MCF 10A (cell line): ENCODE results near the gene TVP23B. TPM values are rescaled to one million over a fixed set of nuclear protein-coding genes. Genes with fewer than 3 reads are reported as not detected.

Experiments
- BruUV-seq: library from RNA; stranded (reverse); fragments of 400-500 nt; replicated peaks from 2 replicates; lab custom pipeline; 2021; lab: Mats Ljungman, UMichigan
- CTCF ChIA-PET: fragments of 300-600 bp; sonication (Branson Sonifier 250); formaldehyde crosslinking; extraction: SDS; loops from one replicate; lab custom pipeline; 2021; ENCODE audit warnings: antibody characterized with exemption, inconsistent platforms; lab: Yijun Ruan, JAX
- POLR2A ChIA-PET: fragments of 300-600, 350-650 bp; sonication (Branson Sonifier 250); formaldehyde crosslinking; extraction: SDS; loops from one replicate; lab custom pipeline; 2020; ENCODE audit warnings: antibody characterized with exemption, inconsistent platforms; lab: Yijun Ruan, JAX
- DNase-seq: peaks from one replicate; pipeline ENCODE4 v3.0.0-alpha.2; 2018; ENCODE audit not compliant: unreplicated experiment
- H3K27ac Mint-ChIP-seq: one replicate; pipeline ENCODE4 v1.8.0; 2022; ENCODE audit warnings: mild to moderate bottlenecking, low read depth, mixed read lengths; ENCODE audit not compliant: unreplicated experiment
- H3K27me3 Mint-ChIP-seq: one replicate; pipeline ENCODE4 v1.8.0; 2022; ENCODE audit warnings: mixed read lengths; ENCODE audit not compliant: insufficient read depth, unreplicated experiment
- H3K36me3 Mint-ChIP-seq: one replicate; pipeline ENCODE4 v1.8.0; 2022; ENCODE audit warnings: mild to moderate bottlenecking, moderate library complexity, mixed read lengths; ENCODE audit not compliant: insufficient read depth, unreplicated experiment
- H3K4me1 Mint-ChIP-seq: one replicate; pipeline ENCODE4 v1.8.0; 2022; ENCODE audit warnings: mixed read lengths; ENCODE audit not compliant: insufficient read depth, unreplicated experiment
- H3K4me3 Mint-ChIP-seq: one replicate; pipeline ENCODE4 v1.8.0; 2022; ENCODE audit warnings: mild to moderate bottlenecking, moderate library complexity, mixed read lengths; ENCODE audit not compliant: unreplicated experiment
- H3K9me3 Mint-ChIP-seq: one replicate; pipeline ENCODE4 v1.8.0; 2022; ENCODE audit warnings: mixed read lengths; ENCODE audit not compliant: unreplicated experiment
- CTCF ChIP-seq: fragments of 200-600 bp; IDR thresholded peaks from one replicate; pipeline ENCODE4 v1.8.0; 2022; ENCODE audit warnings: antibody characterized with exemption, mild to moderate bottlenecking; ENCODE audit not compliant: unreplicated experiment
- intact Hi-C: fragments of 100-400 bp; cut with micrococcal nuclease; formaldehyde crosslinking; loops from 2 replicates; pipeline ENCODE4 v1.14.1; 2022
- total RNA-seq: library from RNA; stranded (reverse); gene quantifications from 2 replicates; pipeline ENCODE4 v1.2.3, GENCODE V29; 2022

TVP23B gene
- total RNA-seq, 1 experiment from 2014 or later = 66.6 TPM

DNA sequence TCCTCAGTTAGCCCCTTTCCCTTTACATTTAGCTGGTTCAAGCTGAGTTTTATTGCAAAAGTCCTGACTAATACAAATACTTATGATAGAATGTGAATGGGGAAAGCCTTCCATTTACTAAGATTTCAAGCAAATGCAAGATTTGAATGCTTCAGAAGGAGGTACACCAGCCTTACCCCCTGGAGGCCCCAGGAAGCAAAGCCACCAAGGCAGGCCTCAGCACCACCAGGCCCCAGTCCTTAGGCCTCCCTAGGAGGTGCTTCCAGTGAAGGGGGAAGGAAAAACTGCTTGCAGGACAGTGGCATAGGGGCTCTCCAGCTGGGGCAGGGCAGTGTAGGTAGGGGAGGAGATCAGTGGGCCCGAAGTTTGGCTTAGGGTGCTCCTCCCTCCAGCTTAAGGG, 69.7 kb downstream of the TVP23B start:
- ChIA-PET POLR2A (interaction anchor here (0.6 to 5.1 kb wide), 4 partner anchors 8 to 885 kb away, joined by 3 to 31 read pairs (median 4); partner anchors contain the start of gene PRPSAP2), CTCF (no interaction called here)
- H3K27me3 Mint-ChIP-seq = peaks cover 2% of the 10 kb centered on the region
- H3K27ac Mint-ChIP-seq = peak overlapping the region; percentile 90
- no peak overlapping the region for H3K4me3 Mint-ChIP-seq
- no TSS peak for BruUV-seq
- no peak for TF ChIP-seq CTCF
- intact Hi-C loops = no loop called here
- no peaks in the 10 kb centered on the region for H3K36me3 Mint-ChIP-seq
- DNase-seq = no peak
- H3K4me1 Mint-ChIP-seq = peaks cover 16% of the 10 kb centered on the region
- no peaks in the 10 kb centered on the region for H3K9me3 Mint-ChIP-seq

GRCh38 chr17:18851201-18851600, 70.2 kb downstream of the TVP23B start:
- peaks cover 18% of the 10 kb centered on the region for H3K4me1 Mint-ChIP-seq
- no peak for TF ChIP-seq CTCF
- H3K36me3 Mint-ChIP-seq = no peaks in the 10 kb centered on the region
- no peaks in the 10 kb centered on the region for H3K27me3 Mint-ChIP-seq
- CTCF ChIA-PET = no interaction called here
- no peak overlapping the region for H3K27ac Mint-ChIP-seq
- BruUV-seq = no TSS peak
- intact Hi-C loops = no loop called here
- POLR2A ChIA-PET = interaction anchor here (0.6 to 5.1 kb wide), 3 partner anchors 7 to 884 kb away, joined by 3 to 31 read pairs (median 4); partner anchors contain the start of gene PRPSAP2
- no peaks in the 10 kb centered on the region for H3K9me3 Mint-ChIP-seq
- no peak for DNase-seq
- H3K4me3 Mint-ChIP-seq = no peak overlapping the region

DNA sequence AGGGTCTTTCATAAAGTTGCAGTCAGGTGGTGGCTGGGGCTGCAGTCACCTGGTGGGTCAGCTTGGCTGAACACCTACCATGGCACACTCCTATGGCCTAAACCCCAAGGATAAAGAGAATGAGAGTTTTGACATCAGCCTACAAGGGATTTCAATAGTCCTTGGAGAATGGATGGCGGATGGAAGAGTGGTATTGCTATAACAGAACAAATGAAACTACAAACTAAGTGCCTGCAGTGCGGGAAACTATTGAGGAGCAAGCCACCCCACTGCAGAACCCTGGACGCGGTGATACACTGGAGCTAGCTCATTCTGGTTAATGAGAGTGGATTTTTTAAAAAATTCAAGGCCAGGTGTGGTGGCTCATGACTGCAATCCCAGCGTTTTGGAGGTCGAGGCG, 74.0 kb downstream of the TVP23B start:
- ChIA-PET POLR2A (interaction anchor here (0.8 to 2.1 kb wide), 3 partner anchors 10 to 393 kb away, joined by 3 to 7 read pairs (median 5); no protein-coding TSS in a partner anchor), CTCF (interaction anchor here (0.7 kb wide), 1 partner anchor 441 kb away, joined by 5 read pairs; no protein-coding TSS in a partner anchor)
- intact Hi-C loops = no loop called here
- Mint-ChIP-seq H3K4me3 (peak overlapping the region; percentile 94), H3K4me1 (peaks cover 21% of the 10 kb centered on the region), H3K9me3 (no peaks in the 10 kb centered on the region), H3K27ac (no peak overlapping the region), H3K27me3 (no peaks in the 10 kb centered on the region), H3K36me3 (no peaks in the 10 kb centered on the region)
- DNase-seq = no peak
- BruUV-seq = no TSS peak
- TF ChIP-seq CTCF = no peak

DNA sequence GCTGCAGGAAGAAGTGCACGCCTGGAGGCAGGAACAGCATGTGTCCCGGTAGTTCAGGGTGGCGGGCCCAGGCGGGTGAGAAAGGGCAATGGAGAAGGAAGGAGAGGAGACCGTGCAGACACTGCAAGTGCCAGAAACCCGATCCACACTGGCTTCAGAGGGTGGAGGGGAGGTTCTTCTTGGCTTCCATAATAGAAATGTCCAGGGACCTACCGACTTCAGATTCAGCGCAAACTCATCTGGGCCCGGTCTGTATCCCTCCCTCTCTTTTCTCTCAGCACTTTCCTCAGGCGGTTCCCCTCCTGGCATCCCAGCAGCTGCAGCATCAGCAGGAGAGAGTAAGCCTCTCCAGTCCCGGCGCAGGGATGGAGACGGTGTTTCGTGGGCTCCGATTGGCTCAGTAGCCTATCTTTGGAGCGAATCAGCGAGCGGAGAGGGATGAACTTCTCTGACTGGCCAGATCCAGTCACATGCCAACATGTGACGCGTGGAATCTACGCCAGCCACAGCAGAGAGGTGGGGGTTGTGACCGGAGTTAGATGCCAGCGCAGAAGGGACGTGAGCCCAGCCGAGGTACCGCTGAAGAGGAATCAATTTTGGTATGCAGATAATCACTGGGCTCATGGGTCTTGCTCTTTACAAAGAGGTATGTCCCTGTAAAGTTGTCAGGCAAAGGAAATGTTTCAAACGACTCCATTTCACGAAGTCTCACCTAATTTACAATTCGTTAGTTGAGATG, 75.0 kb downstream of the TVP23B start:
- Mint-ChIP-seq H3K4me1 (peaks cover 17% of the 10 kb centered on the region), H3K9me3 (no peaks in the 10 kb centered on the region), H3K4me3 (peak overlapping the region; percentile 94), H3K27ac (peak overlapping the region; percentile 79), H3K36me3 (no peaks in the 10 kb centered on the region), H3K27me3 (no peaks in the 10 kb centered on the region)
- DNase-seq = peak; percentile 95
- no peak for TF ChIP-seq CTCF
- intact Hi-C loops = no loop called here
- ChIA-PET CTCF (no interaction called here), POLR2A (interaction anchor here (0.7 to 2.1 kb wide), 5 partner anchors 9 to 593 kb away, joined by 3 to 7 read pairs (median 3); no protein-coding TSS in a partner anchor)
- no TSS peak for BruUV-seq

Other genes with a start within 250 kb of the TVP23B start
- gene TBC1D28, start 136.8 kb upstream of the TVP23B start, total RNA-seq = not detected in 2 replicates
- 3.3 and 3.7 TPM in 2 replicates for gene FOXO3B, start 98.9 kb upstream of the TVP23B start, total RNA-seq
- gene FBXW10, start 37.1 kb upstream of the TVP23B start, total RNA-seq = 0.22 and 0.23 TPM in 2 replicates
- gene PRPSAP2, start 76.9 kb downstream of the TVP23B start, total RNA-seq = 33.6 and 35.8 TPM in 2 replicates
- gene SLC5A10, start 171.0 kb downstream of the TVP23B start, total RNA-seq = 0.15 and 0.16 TPM in 2 replicates
- 47.7 and 50.1 TPM in 2 replicates for gene FAM83G, start 223.6 kb downstream of the TVP23B start, total RNA-seq